Muscle of leg (tissue), 11 donors: ENCODE measurements around the gene TTYH2. TPM values are rescaled to one million over a fixed set of nuclear protein-coding genes. Genes with fewer than 3 reads are reported as not detected.
A peak's percentile ranks its signal among the peaks of the same experiment; 100 is the strongest.

Experiments used
- DNase-seq: peaks from one replicate; pipeline ENCODE4 v3.0.0; 2013
- H3K27ac ChIP-seq: one replicate; pipeline ENCODE4 v1.5.1; 2013; ENCODE audit warnings: mild to moderate bottlenecking, low read length, control low read depth
- H3K27me3 ChIP-seq: one replicate; pipeline ENCODE4 v1.6.1; 2013; ENCODE audit warnings: low read length; ENCODE audit not compliant: control insufficient read depth, insufficient read depth
- H3K36me3 ChIP-seq: one replicate; pipeline ENCODE4 v1.6.1; 2013; ENCODE audit warnings: low read length; ENCODE audit not compliant: control insufficient read depth, insufficient read depth
- H3K4me1 ChIP-seq: one replicate; pipeline ENCODE4 v1.6.1; 2013; ENCODE audit warnings: low read length; ENCODE audit not compliant: control insufficient read depth, insufficient read depth
- H3K4me3 ChIP-seq: one replicate; pipeline ENCODE4 v1.5.1; 2013; ENCODE audit warnings: low read length, control low read depth
- H3K9me3 ChIP-seq: replicated peaks from 2 replicates; pipeline ENCODE4 v1.6.1; 2013; ENCODE audit warnings: low read depth, low read length; ENCODE audit not compliant: control insufficient read depth
- WGBS: methylation state at CpG from one replicate; pipeline ENCODE4 v1.1.5; 2013; ENCODE audit warnings: missing lambda C conversion rate; ENCODE audit not compliant: insufficient coverage; 5-methylcytosine and 5-hydroxymethylcytosine counted together
- polyA plus RNA-seq, 8 donors: library from polyadenylated mRNA; unstranded; fragments of 120-200 nt; gene quantifications; one replicate each; pipeline versions ENCODE4 v1.2.1 to v1.2.3, GENCODE V29; 2013; ENCODE audit warnings: inconsistent platforms in 1 of 8, low replicate concordance in 1 of 8; ENCODE audit not compliant: insufficient read length in 8 of 8, insufficient read depth in 1 of 8
- total RNA-seq: library from RNA; stranded (reverse); fragments of 120-200 nt; gene quantifications from one replicate; pipeline ENCODE4 v1.2.4, GENCODE V29; 2013

TTYH2 gene
- total and polyA plus RNA-seq, 9 donors, result 35.5 to 85.2 (median 70.0) TPM

GRCh38 chr17:74243013-74243755, 29.8 kb downstream of the TTYH2 start:
- H3K9me3 ChIP-seq, result no peaks in the 10 kb centered on the region
- no peak overlapping the region for H3K4me3 ChIP-seq
- WGBS, result 52% methylated on average over 12 of the region's 13 CpGs
- peaks cover 68% of the 10 kb centered on the region for H3K4me1 ChIP-seq
- DNase-seq, result no peak
- H3K36me3 ChIP-seq, result peaks cover 68% of the 10 kb centered on the region
- no peaks in the 10 kb centered on the region for H3K27me3 ChIP-seq
- no peak overlapping the region for H3K27ac ChIP-seq

DNA sequence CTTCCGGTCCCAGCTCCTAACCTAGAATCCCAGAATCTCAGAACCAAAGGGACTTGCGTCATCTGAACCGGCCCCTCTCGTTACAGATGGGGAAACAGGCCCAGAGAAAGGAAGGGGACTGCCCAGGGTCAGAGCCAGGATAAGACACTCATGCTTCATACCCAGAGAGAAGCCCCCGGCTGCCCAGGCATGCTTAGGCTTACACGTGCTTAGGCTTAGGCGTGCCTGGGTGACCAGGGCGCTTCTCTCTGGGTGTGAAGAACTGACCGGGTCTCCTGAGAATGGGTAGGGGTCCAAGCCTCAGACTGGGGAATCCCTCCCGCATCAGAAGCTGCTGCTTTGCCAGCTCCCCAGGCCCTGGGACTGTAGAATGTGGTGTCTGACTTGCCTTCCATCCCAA, 30.8 kb downstream of the TTYH2 start:
- Histone ChIP-seq H3K36me3 (peaks cover 69% of the 10 kb centered on the region), H3K27me3 (no peaks in the 10 kb centered on the region), H3K9me3 (no peaks in the 10 kb centered on the region), H3K4me1 (peaks cover 74% of the 10 kb centered on the region), H3K27ac (no peak overlapping the region), H3K4me3 (no peak overlapping the region)
- no peak for DNase-seq
- WGBS, result 77% methylated on average over 4 of the region's 10 CpGs

- WGBS, result 70% methylated on average over 5 of the region's 6 CpGs
- no peaks in the 10 kb centered on the region for H3K27me3 ChIP-seq
- H3K4me1 ChIP-seq, result peaks cover 74% of the 10 kb centered on the region
- no peak overlapping the region for H3K27ac ChIP-seq
- no peak overlapping the region for H3K4me3 ChIP-seq
- no peaks in the 10 kb centered on the region for H3K9me3 ChIP-seq
- no peak for DNase-seq
- peaks cover 65% of the 10 kb centered on the region for H3K36me3 ChIP-seq
Observed at GRCh38 chr17:74244548-74244947, 31.2 kb downstream of the TTYH2 start.

- WGBS, result 42% methylated on average over 14 of the region's 21 CpGs
- Histone ChIP-seq H3K27ac (no peak overlapping the region), H3K4me3 (no peak overlapping the region), H3K4me1 (peaks cover 74% of the 10 kb centered on the region), H3K36me3 (peaks cover 59% of the 10 kb centered on the region), H3K9me3 (no peaks in the 10 kb centered on the region), H3K27me3 (no peaks in the 10 kb centered on the region)
- no peak for DNase-seq
Observed at GRCh38 chr17:74245145-74245831, 31.9 kb downstream of the TTYH2 start.

- Histone ChIP-seq H3K27ac (no peak overlapping the region), H3K4me3 (no peak overlapping the region), H3K9me3 (no peaks in the 10 kb centered on the region), H3K4me1 (peaks cover 74% of the 10 kb centered on the region), H3K36me3 (peaks cover 58% of the 10 kb centered on the region), H3K27me3 (no peaks in the 10 kb centered on the region)
- DNase-seq, result no peak
- 41% methylated on average over 4 of the region's 5 CpGs for WGBS
Observed at GRCh38 chr17:74245871-74246270, 32.5 kb downstream of the TTYH2 start.

- Histone ChIP-seq H3K27ac (peak overlapping the region; percentile 96), H3K9me3 (no peaks in the 10 kb centered on the region), H3K36me3 (peaks cover 71% of the 10 kb centered on the region), H3K4me3 (no peak overlapping the region), H3K4me1 (peaks cover 62% of the 10 kb centered on the region), H3K27me3 (no peaks in the 10 kb centered on the region)
- 23% methylated on average over 12 of the region's 17 CpGs for WGBS
- DNase-seq, result peak; percentile 97
Observed at GRCh38 chr17:74249590-74250270, 36.4 kb downstream of the TTYH2 start.

DNA sequence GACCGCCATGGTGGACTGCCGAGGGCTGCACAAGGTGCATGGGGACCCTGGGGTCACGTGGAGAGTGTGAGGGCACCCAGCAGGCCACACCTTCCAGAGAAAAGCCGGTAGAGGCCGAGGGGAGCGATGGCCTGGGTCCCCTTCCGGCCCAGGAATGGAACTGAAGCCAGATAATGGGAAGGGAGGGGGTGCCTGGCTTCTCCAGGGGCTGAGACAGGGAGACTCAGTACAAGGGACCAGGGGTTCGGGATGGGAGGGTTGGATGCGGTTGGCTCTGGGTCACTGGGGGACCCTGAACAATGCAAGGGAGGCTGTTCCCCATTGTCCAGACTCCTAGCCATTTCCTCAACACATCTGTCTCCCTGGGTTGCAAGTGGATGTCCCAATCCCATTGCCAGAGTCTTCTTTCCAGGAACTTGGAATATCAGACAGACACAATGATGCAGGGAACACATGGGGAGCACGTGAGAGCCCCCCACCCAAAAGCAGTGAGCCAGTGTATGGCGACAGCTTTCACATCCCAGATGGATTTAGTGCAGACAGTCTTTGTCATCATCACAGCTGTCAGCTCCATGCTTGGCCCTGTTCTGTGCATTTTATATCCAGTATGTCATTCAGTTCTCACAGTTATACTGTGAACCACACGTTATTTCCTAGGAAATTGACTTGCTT, 37.1 kb downstream of the TTYH2 start:
- Histone ChIP-seq H3K4me1 (peaks cover 54% of the 10 kb centered on the region), H3K36me3 (peaks cover 72% of the 10 kb centered on the region), H3K9me3 (no peaks in the 10 kb centered on the region), H3K4me3 (peak overlapping the region; percentile 8), H3K27ac (peak overlapping the region; percentile 96), H3K27me3 (no peaks in the 10 kb centered on the region)
- DNase-seq, result peak; percentile 95
- 18% methylated on average over 10 of the region's 12 CpGs for WGBS

GRCh38 chr17:74251051-74251450, 37.7 kb downstream of the TTYH2 start:
- Histone ChIP-seq H3K9me3 (no peaks in the 10 kb centered on the region), H3K27ac (peak overlapping the region; percentile 96), H3K27me3 (no peaks in the 10 kb centered on the region), H3K36me3 (peaks cover 78% of the 10 kb centered on the region), H3K4me3 (no peak overlapping the region), H3K4me1 (peaks cover 48% of the 10 kb centered on the region)
- whole genome bisulfite sequencing, result 68% methylated on average over 5 of the region's 8 CpGs
- DNase-seq, result no peak

GRCh38 chr17:74251569-74251968, 38.2 kb downstream of the TTYH2 start:
- Histone ChIP-seq H3K4me3 (no peak overlapping the region), H3K36me3 (peaks cover 80% of the 10 kb centered on the region), H3K27me3 (no peaks in the 10 kb centered on the region), H3K4me1 (peaks cover 47% of the 10 kb centered on the region), H3K9me3 (no peaks in the 10 kb centered on the region), H3K27ac (peak overlapping the region; percentile 96)
- DNase-seq, result no peak
- 36% methylated on average over 6 of the region's 6 CpGs for WGBS

DNA sequence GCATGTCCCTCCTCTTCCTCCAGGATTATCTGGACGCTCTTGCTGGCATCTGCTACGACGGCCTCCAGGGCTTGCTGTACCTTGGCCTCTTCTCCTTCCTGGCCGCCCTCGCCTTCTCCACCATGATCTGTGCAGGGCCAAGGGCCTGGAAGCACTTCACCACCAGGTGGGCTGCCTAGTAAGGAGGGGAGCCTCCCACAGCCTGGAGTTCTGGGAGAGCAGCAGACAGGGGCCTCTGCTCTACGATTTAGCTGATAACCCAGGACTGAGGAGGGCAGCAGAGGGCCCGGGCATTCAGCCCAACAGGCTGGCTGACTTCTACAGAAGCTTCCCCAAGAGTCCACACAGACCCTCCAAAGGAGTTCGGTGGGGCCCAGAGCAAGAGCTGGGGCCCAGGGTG, 38.8 kb downstream of the TTYH2 start:
- peak; percentile 56 for DNase-seq
- H3K9me3 ChIP-seq, result no peaks in the 10 kb centered on the region
- peaks cover 81% of the 10 kb centered on the region for H3K36me3 ChIP-seq
- no peaks in the 10 kb centered on the region for H3K27me3 ChIP-seq
- no peak overlapping the region for H3K27ac ChIP-seq
- WGBS, result 13% methylated on average over 3 of the region's 8 CpGs
- peaks cover 47% of the 10 kb centered on the region for H3K4me1 ChIP-seq
- H3K4me3 ChIP-seq, result no peak overlapping the region
